Liver (tissue), 3 donors: Measurements from ENCODE around the gene CPT1B.

Source experiments
- EGR1 ChIP-seq, 2 donors: IDR thresholded peaks; 2 replicates each; pipeline ENCODE4 v1.6.1; 2016 to 2018; ENCODE audit warnings: antibody characterized with exemption in 2 of 2, low read depth in 2 of 2
- GABPA ChIP-seq, 2 donors: IDR thresholded peaks in 1 of 2; conservative IDR thresholded peaks in 1 of 2; 2 replicates each; pipeline ENCODE4 v1.6.1; 2016; ENCODE audit warnings: antibody characterized with exemption in 2 of 2, mild to moderate bottlenecking in 1 of 2, moderate library complexity in 1 of 2
- NR2F2 ChIP-seq: IDR thresholded peaks from 2 replicates; pipeline ENCODE4 v1.6.1; 2016; ENCODE audit warnings: antibody characterized with exemption
- SP1 ChIP-seq: IDR thresholded peaks from 2 replicates; pipeline ENCODE4 v1.6.1; 2018; ENCODE audit warnings: antibody characterized with exemption, mild to moderate bottlenecking
- YY1 ChIP-seq: IDR thresholded peaks from 2 replicates; pipeline ENCODE4 v1.6.1; 2016; ENCODE audit warnings: antibody characterized with exemption, mild to moderate bottlenecking
- TF ChIP-seq, protein P1 (sequence below): fragments of 150-350 bp; IDR thresholded peaks from 2 replicates; pipeline ENCODE4 v1.5.1; 2017; ENCODE audit warnings: improper control_type of control experiment, low read depth, low read length; ENCODE audit not compliant: missing input control
- TF ChIP-seq, protein P2 (sequence below): IDR thresholded peaks from 2 replicates; pipeline ENCODE4 v1.6.1; 2016; ENCODE audit warnings: antibody characterized with exemption, mild to moderate bottlenecking
- TF ChIP-seq, protein P3 (sequence below): IDR thresholded peaks from 2 replicates; pipeline ENCODE4 v1.6.1; 2016; ENCODE audit warnings: antibody characterized with exemption
- TF ChIP-seq, protein P4 (sequence below): IDR thresholded peaks from 2 replicates; pipeline ENCODE4 v1.6.1; 2016; ENCODE audit warnings: antibody characterized with exemption
- donor health status: healthy.
- donor health status: healthy.

DNA sequence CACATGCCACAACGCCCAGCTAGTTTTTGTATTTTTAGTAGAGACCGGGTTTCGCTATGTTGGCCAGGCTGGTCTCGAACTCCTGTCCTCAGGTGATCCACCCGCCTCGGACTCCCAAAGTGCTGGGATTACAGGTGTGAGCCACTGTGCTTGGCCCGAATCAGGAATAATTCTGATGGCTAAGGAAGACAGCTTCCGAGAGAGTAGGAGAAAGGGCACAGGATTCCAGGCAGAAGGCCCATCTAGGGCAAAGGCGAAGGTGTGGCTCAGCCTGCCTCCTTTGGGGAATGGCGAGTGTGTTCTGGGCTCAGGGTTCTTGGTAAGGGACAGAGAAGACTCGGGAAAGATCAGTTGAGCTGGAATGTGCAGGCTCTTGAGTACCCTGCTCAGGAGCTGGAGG lies 13.9 kb downstream of the CPT1B start:
- no peak for TF ChIP-seq NR2F2
- TF ChIP-seq, protein P1, sequence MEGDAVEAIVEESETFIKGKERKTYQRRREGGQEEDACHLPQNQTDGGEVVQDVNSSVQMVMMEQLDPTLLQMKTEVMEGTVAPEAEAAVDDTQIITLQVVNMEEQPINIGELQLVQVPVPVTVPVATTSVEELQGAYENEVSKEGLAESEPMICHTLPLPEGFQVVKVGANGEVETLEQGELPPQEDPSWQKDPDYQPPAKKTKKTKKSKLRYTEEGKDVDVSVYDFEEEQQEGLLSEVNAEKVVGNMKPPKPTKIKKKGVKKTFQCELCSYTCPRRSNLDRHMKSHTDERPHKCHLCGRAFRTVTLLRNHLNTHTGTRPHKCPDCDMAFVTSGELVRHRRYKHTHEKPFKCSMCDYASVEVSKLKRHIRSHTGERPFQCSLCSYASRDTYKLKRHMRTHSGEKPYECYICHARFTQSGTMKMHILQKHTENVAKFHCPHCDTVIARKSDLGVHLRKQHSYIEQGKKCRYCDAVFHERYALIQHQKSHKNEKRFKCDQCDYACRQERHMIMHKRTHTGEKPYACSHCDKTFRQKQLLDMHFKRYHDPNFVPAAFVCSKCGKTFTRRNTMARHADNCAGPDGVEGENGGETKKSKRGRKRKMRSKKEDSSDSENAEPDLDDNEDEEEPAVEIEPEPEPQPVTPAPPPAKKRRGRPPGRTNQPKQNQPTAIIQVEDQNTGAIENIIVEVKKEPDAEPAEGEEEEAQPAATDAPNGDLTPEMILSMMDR, result no peak
- TF ChIP-seq GABPA (IDR thresholded peaks at IDR 0.05 in 1 of 2, conservative IDR thresholded peaks at IDR 0.05 in 1 of 2), result no peak
- TF ChIP-seq SP1, result no peak
- TF ChIP-seq, protein P2, sequence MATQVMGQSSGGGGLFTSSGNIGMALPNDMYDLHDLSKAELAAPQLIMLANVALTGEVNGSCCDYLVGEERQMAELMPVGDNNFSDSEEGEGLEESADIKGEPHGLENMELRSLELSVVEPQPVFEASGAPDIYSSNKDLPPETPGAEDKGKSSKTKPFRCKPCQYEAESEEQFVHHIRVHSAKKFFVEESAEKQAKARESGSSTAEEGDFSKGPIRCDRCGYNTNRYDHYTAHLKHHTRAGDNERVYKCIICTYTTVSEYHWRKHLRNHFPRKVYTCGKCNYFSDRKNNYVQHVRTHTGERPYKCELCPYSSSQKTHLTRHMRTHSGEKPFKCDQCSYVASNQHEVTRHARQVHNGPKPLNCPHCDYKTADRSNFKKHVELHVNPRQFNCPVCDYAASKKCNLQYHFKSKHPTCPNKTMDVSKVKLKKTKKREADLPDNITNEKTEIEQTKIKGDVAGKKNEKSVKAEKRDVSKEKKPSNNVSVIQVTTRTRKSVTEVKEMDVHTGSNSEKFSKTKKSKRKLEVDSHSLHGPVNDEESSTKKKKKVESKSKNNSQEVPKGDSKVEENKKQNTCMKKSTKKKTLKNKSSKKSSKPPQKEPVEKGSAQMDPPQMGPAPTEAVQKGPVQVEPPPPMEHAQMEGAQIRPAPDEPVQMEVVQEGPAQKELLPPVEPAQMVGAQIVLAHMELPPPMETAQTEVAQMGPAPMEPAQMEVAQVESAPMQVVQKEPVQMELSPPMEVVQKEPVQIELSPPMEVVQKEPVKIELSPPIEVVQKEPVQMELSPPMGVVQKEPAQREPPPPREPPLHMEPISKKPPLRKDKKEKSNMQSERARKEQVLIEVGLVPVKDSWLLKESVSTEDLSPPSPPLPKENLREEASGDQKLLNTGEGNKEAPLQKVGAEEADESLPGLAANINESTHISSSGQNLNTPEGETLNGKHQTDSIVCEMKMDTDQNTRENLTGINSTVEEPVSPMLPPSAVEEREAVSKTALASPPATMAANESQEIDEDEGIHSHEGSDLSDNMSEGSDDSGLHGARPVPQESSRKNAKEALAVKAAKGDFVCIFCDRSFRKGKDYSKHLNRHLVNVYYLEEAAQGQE, result no peak
- no peak for TF ChIP-seq EGR1 (IDR thresholded peaks at IDR 0.05; ENCODE audit: low read depth in 2 of 2)
- TF ChIP-seq, protein P3, sequence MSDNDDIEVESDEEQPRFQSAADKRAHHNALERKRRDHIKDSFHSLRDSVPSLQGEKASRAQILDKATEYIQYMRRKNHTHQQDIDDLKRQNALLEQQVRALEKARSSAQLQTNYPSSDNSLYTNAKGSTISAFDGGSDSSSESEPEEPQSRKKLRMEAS, result no peak
- TF ChIP-seq, protein P4, sequence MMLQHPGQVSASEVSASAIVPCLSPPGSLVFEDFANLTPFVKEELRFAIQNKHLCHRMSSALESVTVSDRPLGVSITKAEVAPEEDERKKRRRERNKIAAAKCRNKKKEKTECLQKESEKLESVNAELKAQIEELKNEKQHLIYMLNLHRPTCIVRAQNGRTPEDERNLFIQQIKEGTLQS, result no peak
- TF ChIP-seq YY1, result no peak
